ENCODE measurements around the gene ZNF407. TPM values are rescaled to one million over a fixed set of nuclear protein-coding genes. Genes with fewer than 3 reads are reported as not detected.

The ZNF407 gene
- total and polyA plus RNA-seq, 2 of the 13 experiments (the other 11 are each of a cell fraction or from before 2014, with no cell fraction given): 2.3 to 8.7 TPM

GRCh38 chr18:74734013-74734444 lies 136.4 kb downstream of the ZNF407 start (continued):
- TF ChIP-seq MLX (CRISPR knock-in tag; IDR thresholded peaks at IDR 0.05) (0 out of 2 replicates have a peak, but pooled peaks have one; percentile 62), ZNF260 (CRISPR knock-in tag; IDR thresholded peaks at IDR 0.05; ENCODE audit: borderline replicate concordance, low read depth) (no peak), ZHX2 (IDR thresholded peaks at IDR 0.05; ENCODE audit: low read depth) (no peak), ZHX2 (CRISPR knock-in tag; IDR thresholded peaks at IDR 0.05; ENCODE audit: borderline replicate concordance) (no peak), GABPB1 (CRISPR knock-in tag; IDR thresholded peaks at IDR 0.05) (no peak), ZNF230 (CRISPR knock-in tag; IDR thresholded peaks at IDR 0.05) (no peak), TEAD2 (CRISPR knock-in tag; IDR thresholded peaks at IDR 0.05) (no peak), ZBTB37 (CRISPR knock-in tag; IDR thresholded peaks at IDR 0.05) (no peak), KLF12 (CRISPR knock-in tag; IDR thresholded peaks at IDR 0.05; ENCODE audit: borderline replicate concordance) (no peak), PITX1 (CRISPR knock-in tag; IDR thresholded peaks at IDR 0.05) (no peak), FOXA1 (IDR thresholded peaks at IDR 0.05) (no peak), FOXA1 (CRISPR knock-in tag; IDR thresholded peaks at IDR 0.05) (no peak), ZC3H13 (CRISPR knock-in tag; IDR thresholded peaks at IDR 0.05) (no peak), FOXK1 (CRISPR knock-in tag; IDR thresholded peaks at IDR 0.05; ENCODE audit: borderline replicate concordance, low read depth) (0 out of 2 replicates have a peak, but pooled peaks have one; percentile 51), ZNF512 (CRISPR knock-in tag; IDR thresholded peaks at IDR 0.05) (no peak), MLLT10 (CRISPR knock-in tag; IDR thresholded peaks at IDR 0.05) (no peak), SALL2 (CRISPR knock-in tag; IDR thresholded peaks at IDR 0.05) (no peak), BCLAF1 (IDR thresholded peaks at IDR 0.05) (no peak), SMYD3 (CRISPR knock-in tag; IDR thresholded peaks at IDR 0.05) (no peak)
